Coronary artery (tissue), 2 donors: Measurements from ENCODE around the gene BACE1-AS.

Experiments used
- DNase-seq: peaks from one replicate; pipeline ENCODE4 v3.0.0-alpha.2; 2017; ENCODE audit warnings: low spot score
- H3K27ac ChIP-seq, 2 donors: fragments of 200-600 bp; sonication (generic); one replicate each; pipeline ENCODE4 v1.5.1; 2016 to 2019
- H3K4me3 ChIP-seq: fragments of 200-600 bp; sonication (generic); 2 replicates; pipeline ENCODE4 v1.5.1; 2016; ENCODE audit warnings: mild to moderate bottlenecking, moderate library complexity
- TF ChIP-seq, protein P1 (sequence below): fragments of 200-600 bp; sonication (generic); IDR thresholded peaks from one replicate; pipeline ENCODE4 v1.5.1; 2019; ENCODE audit warnings: antibody characterized with exemption

Gene BACE1-AS

DNA sequence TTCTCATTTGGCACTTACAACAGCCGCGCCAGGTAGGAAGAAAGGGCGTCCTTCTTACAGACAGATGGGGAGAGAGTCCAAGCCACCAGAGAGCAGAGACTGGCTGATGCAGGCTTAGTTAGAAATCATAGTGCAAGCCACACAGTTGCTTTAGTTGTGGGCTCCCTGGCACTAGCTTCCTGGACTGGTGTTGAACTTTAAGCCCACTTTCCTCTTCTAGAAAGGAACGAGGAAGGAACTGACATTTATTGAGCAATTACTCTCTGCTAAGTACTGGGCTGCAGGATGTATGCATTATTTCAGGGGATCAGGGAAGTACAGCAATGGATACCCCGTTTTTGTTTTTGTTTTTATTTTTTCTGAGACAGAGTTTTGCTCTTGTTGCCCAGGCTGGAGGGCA is 21.9 kb downstream of the BACE1-AS start:
- TF ChIP-seq, protein P1, sequence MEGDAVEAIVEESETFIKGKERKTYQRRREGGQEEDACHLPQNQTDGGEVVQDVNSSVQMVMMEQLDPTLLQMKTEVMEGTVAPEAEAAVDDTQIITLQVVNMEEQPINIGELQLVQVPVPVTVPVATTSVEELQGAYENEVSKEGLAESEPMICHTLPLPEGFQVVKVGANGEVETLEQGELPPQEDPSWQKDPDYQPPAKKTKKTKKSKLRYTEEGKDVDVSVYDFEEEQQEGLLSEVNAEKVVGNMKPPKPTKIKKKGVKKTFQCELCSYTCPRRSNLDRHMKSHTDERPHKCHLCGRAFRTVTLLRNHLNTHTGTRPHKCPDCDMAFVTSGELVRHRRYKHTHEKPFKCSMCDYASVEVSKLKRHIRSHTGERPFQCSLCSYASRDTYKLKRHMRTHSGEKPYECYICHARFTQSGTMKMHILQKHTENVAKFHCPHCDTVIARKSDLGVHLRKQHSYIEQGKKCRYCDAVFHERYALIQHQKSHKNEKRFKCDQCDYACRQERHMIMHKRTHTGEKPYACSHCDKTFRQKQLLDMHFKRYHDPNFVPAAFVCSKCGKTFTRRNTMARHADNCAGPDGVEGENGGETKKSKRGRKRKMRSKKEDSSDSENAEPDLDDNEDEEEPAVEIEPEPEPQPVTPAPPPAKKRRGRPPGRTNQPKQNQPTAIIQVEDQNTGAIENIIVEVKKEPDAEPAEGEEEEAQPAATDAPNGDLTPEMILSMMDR, result no peak
- no peak for DNase-seq

GRCh38 chr11:117313828-117314768 is 23.0 kb downstream of the BACE1-AS start:
- DNase-seq, result no peak
- Histone ChIP-seq H3K27ac (no peak overlapping the region), H3K4me3 (peak overlapping the region; percentile 97)
- TF ChIP-seq, protein P1, result no peak

More for the DNA sequence above, 21.9 kb downstream of the BACE1-AS start:
- no peak overlapping the region for H3K4me3 ChIP-seq
- no peak overlapping the region for H3K27ac ChIP-seq

DNA sequence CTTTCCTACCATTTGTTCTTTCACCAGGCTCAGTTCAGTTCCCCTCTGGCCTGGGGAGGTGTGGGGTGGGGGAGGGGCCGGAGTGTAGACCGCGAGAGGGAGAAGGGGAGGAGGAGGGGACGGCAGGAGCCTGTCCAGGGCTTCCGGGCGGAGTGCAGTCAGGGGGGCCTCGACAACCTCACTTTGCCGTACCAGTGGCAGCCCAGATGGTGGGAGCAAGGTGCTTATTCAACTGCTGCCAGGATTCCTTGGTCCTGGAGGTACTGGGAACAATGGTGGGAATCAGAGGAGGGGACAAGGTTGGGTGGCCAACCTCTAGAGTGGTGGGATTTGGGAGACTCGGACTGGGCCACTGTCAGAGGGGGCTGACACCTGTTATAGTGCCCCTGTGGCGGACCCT is 23.7 kb downstream of the BACE1-AS start:
- DNase-seq, result no peak
- no peak overlapping the region for H3K27ac ChIP-seq
- TF ChIP-seq, protein P1, result no peak
- H3K4me3 ChIP-seq, result peak overlapping the region; percentile 97

DNA sequence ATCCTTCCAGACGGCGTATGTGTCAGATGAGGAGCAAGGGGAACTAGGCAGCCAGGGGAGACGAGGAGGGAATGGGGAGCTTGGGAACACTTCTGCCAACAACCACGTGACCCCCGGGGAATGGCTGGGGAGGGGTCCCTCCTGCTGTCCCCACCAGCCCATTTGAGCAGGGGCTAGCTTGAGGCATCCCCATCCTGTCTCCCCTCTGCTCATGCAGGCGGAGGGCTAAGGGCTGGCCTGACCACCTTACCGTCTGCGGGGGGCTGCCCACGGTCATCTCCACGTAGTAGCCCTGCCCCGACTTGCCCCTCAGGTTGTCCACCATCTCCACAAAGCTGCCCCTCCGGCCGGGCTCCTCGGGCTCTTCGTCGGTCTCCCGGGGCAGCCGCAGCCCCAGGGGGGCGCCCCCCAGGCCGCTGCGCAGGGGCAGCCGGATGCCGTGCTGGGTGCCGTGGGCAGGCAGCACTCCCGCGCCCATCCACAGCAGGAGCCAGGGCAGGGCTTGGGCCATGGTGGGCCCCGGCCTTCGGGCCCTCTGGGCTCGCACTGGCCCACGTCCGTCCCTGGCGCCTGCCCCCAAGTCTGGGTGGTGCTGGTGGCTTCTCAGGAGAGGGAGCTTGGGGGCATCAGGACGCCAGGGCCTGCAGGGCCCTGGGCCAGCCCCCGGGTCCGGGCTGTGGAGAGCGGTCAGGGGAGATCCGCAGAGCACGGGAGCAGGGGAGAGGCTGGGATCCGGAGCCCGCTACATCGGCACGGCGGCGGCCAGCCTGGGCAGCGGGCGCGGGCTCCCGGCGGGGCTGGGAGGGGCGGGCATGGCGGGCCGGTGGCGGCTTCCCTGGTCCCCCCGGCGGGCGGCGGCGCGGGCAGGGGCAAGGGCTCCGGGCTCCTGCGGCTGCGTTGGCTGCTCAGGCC is 24.4 kb downstream of the BACE1-AS start:
- no peak for DNase-seq
- peak overlapping the region; percentile 97 for H3K4me3 ChIP-seq
- TF ChIP-seq, protein P1, result no peak
- peak overlapping the region in 1 of 2 donors; percentile 82 for H3K27ac ChIP-seq

- DNase-seq, result peak; percentile 87
- TF ChIP-seq, protein P1, result no peak
- H3K27ac ChIP-seq, result peak within 1 kb of the TSS in 1 of 2 donors; percentile 82
- peak within 1 kb of the TSS; percentile 97 for H3K4me3 ChIP-seq
Observed at GRCh38 chr11:117316197-117316961, 25.2 kb downstream of the BACE1-AS start, which contains the start of gene BACE1. Gene BACE1, minus strand, starts transcription at chr11:117316256. Its CDS starts 461 bp downstream, at chr11:117315795.

DNA sequence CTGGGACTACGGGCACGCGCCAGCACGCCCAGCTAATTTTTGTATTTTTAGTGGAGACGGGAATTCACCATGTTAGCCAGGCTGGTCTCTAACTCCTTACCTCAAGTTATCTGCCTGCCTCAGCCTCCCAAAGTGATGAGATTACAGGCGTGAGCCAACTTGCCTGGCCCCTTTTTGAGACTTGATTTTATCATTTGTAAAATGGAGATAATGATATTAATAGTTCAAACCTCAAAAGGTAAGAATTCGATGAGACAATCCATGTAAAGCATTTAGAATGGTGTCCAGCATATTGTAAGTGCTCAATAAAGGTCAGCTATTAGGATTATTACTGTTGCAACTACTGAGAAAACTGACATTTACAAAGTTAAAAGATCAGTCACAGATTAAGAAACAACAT is 27.6 kb downstream of the BACE1-AS start:
- DNase-seq, result no peak
- H3K4me3 ChIP-seq, result no peak overlapping the region
- H3K27ac ChIP-seq, result no peak overlapping the region
- TF ChIP-seq, protein P1, result no peak
